Measurements from ENCODE around the gene CDH4. TPM values are rescaled to one million over a fixed set of nuclear protein-coding genes. Genes with fewer than 3 reads are reported as not detected.

CDH4 gene
- total and polyA plus RNA-seq, 2 of the 8 experiments (the other 6 are each of a cell fraction or from before 2014, with no cell fraction given): 4.3 to 7.9 TPM

- POLR2A ChIA-PET (ENCODE audit: partially characterized antibody): no interaction called here
- CTCF ChIA-PET (ENCODE audit: partially characterized antibody): interaction anchor here (2.6 kb wide), 1 partner anchor 23 kb away, joined by 7 read pairs; no protein-coding TSS in a partner anchor
Observed at GRCh38 chr20:61238813-61239212, 13.2 kb upstream of the CDH4 start.

More at GRCh38 chr20:61238813-61239212, 13.2 kb upstream of the CDH4 start:
- H2BK20ac ChIP-seq (ENCODE audit: low read length): no peak overlapping the region
- no peak overlapping the region for H3K27ac ChIP-seq (ENCODE audit: low read depth, low read length)
- H3K4me1 ChIP-seq (replicated peaks in 1 of 4; ENCODE audit: control insufficient read depth in 3 of 4, insufficient read depth in 4 of 4, low read length in 3 of 4): peaks cover 0 to 6% (median 1%) of the 10 kb centered on the region in 4 experiments; a peak in 3 of 7 replicates
- no peak overlapping the region for H3K9ac ChIP-seq (replicated peaks in 1 of 4; ENCODE audit: extremely low read depth in 1 of 4, low read depth in 3 of 4, low read length in 3 of 4)
- no peak overlapping the region for H3K56ac ChIP-seq (replicated peaks; ENCODE audit: insufficient read length, low read depth, low read length)
- H2BK120ac ChIP-seq (replicated peaks; ENCODE audit: low read depth, low read length): no peak overlapping the region
- H3K4me2 ChIP-seq (ENCODE audit: insufficient read depth in 1 of 2, low read depth in 2 of 2, low read length in 2 of 2): no peak overlapping the region
- no peak overlapping the region for H4K91ac ChIP-seq (replicated peaks; ENCODE audit: insufficient read length, low read length)
- no peak overlapping the region for H4K5ac ChIP-seq (ENCODE audit: insufficient read length, low read depth, low read length)
- H4K20me1 ChIP-seq (replicated peaks in 1 of 2; ENCODE audit: control insufficient read depth in 1 of 2, insufficient read depth in 2 of 2, low read length in 2 of 2): no peaks in the 10 kb centered on the region
- H3K18ac ChIP-seq (ENCODE audit: extremely low read depth, low read length): no peak overlapping the region
- no peaks in the 10 kb centered on the region for H3K23me2 ChIP-seq (ENCODE audit: low read depth, low read length)
- DNase-seq (ENCODE audit: low read depth in 1 of 2, low spot score in 2 of 2): no peak
- no peaks in the 10 kb centered on the region for H3K36me3 ChIP-seq (ENCODE audit: control insufficient read depth in 2 of 4, insufficient read depth in 4 of 4, low read length in 3 of 4)
- H3K79me2 ChIP-seq (ENCODE audit: control insufficient read depth in 1 of 2, insufficient read depth in 2 of 2, low read length in 2 of 2): no peaks in the 10 kb centered on the region
- H4K8ac ChIP-seq (ENCODE audit: extremely low read depth, insufficient read depth, low read length): peak overlapping the region; percentile 9; the same call in 1 of the 2 replicates
- FAIRE-seq: no peak
- peaks cover 0 to 23% (median 16%) of the 10 kb centered on the region in 4 experiments; a peak in 4 of 7 replicates for H3K27me3 ChIP-seq (replicated peaks in 1 of 4; ENCODE audit: control insufficient read depth in 3 of 4, extremely low read depth in 1 of 4, insufficient read depth in 3 of 4, low read length in 3 of 4)
- H3K14ac ChIP-seq (ENCODE audit: insufficient read length): no peak overlapping the region
- H2BK5ac ChIP-seq (ENCODE audit: low read depth, low read length): no peak overlapping the region
- no peak overlapping the region for H2BK12ac ChIP-seq (ENCODE audit: low read depth, low read length)
- TF ChIP-seq BCL11A (IDR thresholded peaks at IDR 0.05; ENCODE audit: low read depth in 2 of 2, low read length in 2 of 2) (no peak), EZH2 (IDR thresholded peaks at IDR 0.05; ENCODE audit: low read depth, low read length, severe bottlenecking) (no peak), ZNF274 (IDR thresholded peaks at IDR 0.05; ENCODE audit: borderline replicate concordance, extremely low read depth, low read length) (no peak), TCF12 (IDR thresholded peaks at IDR 0.05; ENCODE audit: low read depth, low read length) (no peak), CREB1 (IDR thresholded peaks at IDR 0.05) (no peak), RNF2 (IDR thresholded peaks at IDR 0.05; ENCODE audit: borderline replicate concordance, low read depth, low read length, missing control alignments, poor library complexity, severe bottlenecking) (no peak)
- H3K4me3 ChIP-seq (ENCODE audit: extremely low read depth in 1 of 4, insufficient read depth in 2 of 4, low read depth in 3 of 4, low read length in 4 of 4): no peak overlapping the region
- no peak overlapping the region for H2AK5ac ChIP-seq (ENCODE audit: low read depth, low read length)
- no peaks in the 10 kb centered on the region for H3K79me1 ChIP-seq (ENCODE audit: low read depth, low read length)
- H3K23ac ChIP-seq (ENCODE audit: insufficient read length): no peak overlapping the region
- H3K4ac ChIP-seq (replicated peaks; ENCODE audit: insufficient read length, low read depth, low read length): no peak overlapping the region
- H2AFZ ChIP-seq (ENCODE audit: low read length): no peak overlapping the region
- H2BK15ac ChIP-seq (ENCODE audit: low read length): 0 out of 2 replicates have a peak overlapping the region, but pooled peaks have one; percentile 67
- 65% methylated on average over 4 of the region's 4 CpGs; no CpG with 5 or more reads in 1 of the 2 experiments for WGBS, 2 experiments (ENCODE audit: extremely low coverage in 1 of 2, insufficient coverage in 1 of 2, insufficient read length in 1 of 2, insufficient replicate concordance in 2 of 2, low coverage in 1 of 2, low lambda C conversion rate in 2 of 2, missing lambda C conversion rate in 1 of 2)
- H3K9me3 ChIP-seq (ENCODE audit: insufficient read depth in 2 of 2, low read depth in 1 of 2, low read length in 1 of 2): peaks cover 14 to 16% of the 10 kb centered on the region in 2 experiments; a peak in 3 of 4 replicates

All from H1 (cell line).